Measurements from ENCODE around the gene MMAB.

Gene MMAB

DNA sequence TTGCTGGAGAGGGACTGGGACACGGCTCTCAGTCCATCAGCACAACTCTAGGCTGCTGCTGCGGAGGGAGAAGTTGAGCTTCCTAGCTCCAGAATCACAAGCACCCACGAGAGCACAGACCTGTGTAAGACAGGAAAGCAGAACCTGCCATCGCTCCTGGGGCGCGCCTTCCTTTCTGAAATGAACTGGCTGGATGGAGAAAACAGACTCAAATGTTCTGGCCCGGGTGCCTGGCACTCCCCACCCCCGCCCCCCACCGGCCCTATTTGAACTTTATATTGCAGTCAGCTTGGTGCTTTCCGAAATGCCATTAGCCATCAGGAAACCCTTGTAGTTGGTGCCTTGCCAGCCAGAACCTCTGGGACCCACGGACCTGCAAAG, 24.1 kb upstream of the MMAB start:
- Histone ChIP-seq H3K27me3 (ENCODE audit: control insufficient read depth in 3 of 3, insufficient read depth in 3 of 3, low read depth in 1 of 3, low read length in 3 of 3) (no peaks in the 10 kb centered on the region), H3K4me1 (ENCODE audit: control insufficient read depth in 2 of 2, insufficient read depth in 1 of 2, low read depth in 1 of 2, low read length in 2 of 2) (peaks cover 5 to 10% of the 10 kb centered on the region in 2 donors), H2BK5ac (ENCODE audit: low read length) (no peak overlapping the region), H3K9me3 (replicated peaks in 1 of 2; ENCODE audit: control insufficient read depth in 2 of 2, insufficient read depth in 1 of 2, low read depth in 1 of 2, low read length in 2 of 2) (no peaks in the 10 kb centered on the region), H3K9ac (ENCODE audit: low read depth, low read length, poor library complexity) (no peak overlapping the region), H3K4me3 (ENCODE audit: low read length in 2 of 2) (no peak overlapping the region), H3K4me2 (ENCODE audit: insufficient read depth, low read length, poor library complexity, severe bottlenecking) (no peak overlapping the region), H3K79me1 (ENCODE audit: low read depth, low read length) (no peaks in the 10 kb centered on the region), H3K23ac (ENCODE audit: low read depth, low read length, poor library complexity) (peak overlapping the region; percentile 21), H4K91ac (ENCODE audit: low read depth, low read length, poor library complexity) (no peak overlapping the region), H2BK120ac (ENCODE audit: low read depth, low read length) (no peak overlapping the region), H4K8ac (ENCODE audit: low read depth, low read length) (no peak overlapping the region), H2AK5ac (ENCODE audit: low read depth, low read length) (peak overlapping the region; percentile 89), H3K4ac (ENCODE audit: low read length) (no peak overlapping the region), H2BK15ac (ENCODE audit: low read length) (peak overlapping the region; percentile 31), H3K14ac (ENCODE audit: low read length) (no peak overlapping the region), H3K27ac (replicated peaks; ENCODE audit: low read length) (peak overlapping the region; percentile 6), H2BK12ac (ENCODE audit: low read length) (peak overlapping the region; percentile 61), H3K36me3 (replicated peaks in 1 of 2; ENCODE audit: control insufficient read depth in 2 of 2, insufficient read depth in 2 of 2, low read length in 2 of 2) (peaks cover 28 to 49% of the 10 kb centered on the region in 2 donors), H3K18ac (ENCODE audit: low read length) (peak overlapping the region; percentile 69), H2AFZ (ENCODE audit: low read length) (no peak overlapping the region)
- DNase-seq (ENCODE audit: low spot score): no peak
- no CpG with 5 or more reads among the region's 11 CpGs for WGBS, 2 donors (ENCODE audit: extremely low coverage in 2 of 2, insufficient read length in 2 of 2, insufficient replicate concordance in 1 of 2)

GRCh38 chr12:109596418-109597244, 23.3 kb upstream of the MMAB start:
- H3K4me3 ChIP-seq (ENCODE audit: low read length in 2 of 2): no peak overlapping the region
- peaks cover 5 to 10% of the 10 kb centered on the region in 2 donors for H3K4me1 ChIP-seq (ENCODE audit: control insufficient read depth in 2 of 2, insufficient read depth in 1 of 2, low read depth in 1 of 2, low read length in 2 of 2)
- no peak overlapping the region for H2BK120ac ChIP-seq (ENCODE audit: low read depth, low read length)

DNA sequence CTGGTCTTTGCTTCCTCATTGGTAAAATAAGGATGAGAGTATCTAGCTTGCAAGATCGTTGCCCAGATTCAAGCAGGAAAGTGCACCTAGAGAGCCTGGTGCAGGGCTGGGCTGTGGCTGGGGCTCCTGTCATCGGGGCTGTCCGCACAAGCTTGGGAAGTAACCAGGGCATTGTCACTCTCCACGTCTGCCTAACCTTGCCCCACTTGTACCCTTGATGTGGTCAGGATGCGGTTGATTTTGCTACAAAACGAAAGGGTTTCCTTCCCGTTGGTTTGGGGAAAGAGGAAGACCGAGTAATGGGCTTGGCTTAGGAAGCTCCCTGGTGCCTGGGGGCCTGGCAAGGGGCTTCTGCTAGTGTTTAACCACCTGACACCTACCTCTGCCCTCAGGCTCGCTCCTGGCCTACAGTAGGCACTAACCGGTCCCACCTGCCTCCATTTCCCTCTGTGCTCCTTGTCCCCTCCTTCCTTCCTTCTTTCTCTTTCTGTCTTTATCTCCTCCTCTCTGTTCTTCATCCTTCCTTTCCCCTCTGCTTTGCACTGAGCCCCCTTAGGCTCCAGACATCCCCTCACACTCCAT, 22.1 kb upstream of the MMAB start:
- DNase-seq (ENCODE audit: low spot score): no peak
- Histone ChIP-seq H3K27ac (replicated peaks; ENCODE audit: low read length) (no peak overlapping the region), H2BK12ac (ENCODE audit: low read length) (no peak overlapping the region), H3K79me1 (ENCODE audit: low read depth, low read length) (no peaks in the 10 kb centered on the region), H2AK5ac (ENCODE audit: low read depth, low read length) (no peak overlapping the region), H3K9ac (ENCODE audit: low read depth, low read length, poor library complexity) (no peak overlapping the region), H3K4me2 (ENCODE audit: insufficient read depth, low read length, poor library complexity, severe bottlenecking) (no peak overlapping the region), H3K14ac (ENCODE audit: low read length) (no peak overlapping the region), H4K91ac (ENCODE audit: low read depth, low read length, poor library complexity) (no peak overlapping the region), H3K36me3 (replicated peaks in 1 of 2; ENCODE audit: control insufficient read depth in 2 of 2, insufficient read depth in 2 of 2, low read length in 2 of 2) (peaks cover 42 to 69% of the 10 kb centered on the region in 2 donors), H3K4ac (ENCODE audit: low read length) (no peak overlapping the region), H3K9me3 (replicated peaks in 1 of 2; ENCODE audit: control insufficient read depth in 2 of 2, insufficient read depth in 1 of 2, low read depth in 1 of 2, low read length in 2 of 2) (no peaks in the 10 kb centered on the region), H3K4me1 (ENCODE audit: control insufficient read depth in 2 of 2, insufficient read depth in 1 of 2, low read depth in 1 of 2, low read length in 2 of 2) (peaks cover 5 to 10% of the 10 kb centered on the region in 2 donors), H3K4me3 (ENCODE audit: low read length in 2 of 2) (no peak overlapping the region), H2BK15ac (ENCODE audit: low read length) (no peak overlapping the region), H3K27me3 (ENCODE audit: control insufficient read depth in 3 of 3, insufficient read depth in 3 of 3, low read depth in 1 of 3, low read length in 3 of 3) (no peaks in the 10 kb centered on the region), H3K18ac (ENCODE audit: low read length) (no peak overlapping the region), H2BK120ac (ENCODE audit: low read depth, low read length) (no peak overlapping the region), H4K8ac (ENCODE audit: low read depth, low read length) (no peak overlapping the region), H2BK5ac (ENCODE audit: low read length) (no peak overlapping the region), H3K23ac (ENCODE audit: low read depth, low read length, poor library complexity) (no peak overlapping the region), H2AFZ (ENCODE audit: low read length) (no peak overlapping the region)
- WGBS, 2 donors (ENCODE audit: extremely low coverage in 2 of 2, insufficient read length in 2 of 2, insufficient replicate concordance in 1 of 2): no CpG with 5 or more reads among the region's 10 CpGs

More at GRCh38 chr12:109596418-109597244, 23.3 kb upstream of the MMAB start:
- no peak overlapping the region for H3K4ac ChIP-seq (ENCODE audit: low read length)
- H3K27me3 ChIP-seq (ENCODE audit: control insufficient read depth in 3 of 3, insufficient read depth in 3 of 3, low read depth in 1 of 3, low read length in 3 of 3): no peaks in the 10 kb centered on the region
- no peak overlapping the region for H4K8ac ChIP-seq (ENCODE audit: low read depth, low read length)
- peak overlapping the region; percentile 6 for H3K27ac ChIP-seq (replicated peaks; ENCODE audit: low read length)
- peak overlapping the region; percentile 42 for H2AK5ac ChIP-seq (ENCODE audit: low read depth, low read length)
- no peak overlapping the region for H3K23ac ChIP-seq (ENCODE audit: low read depth, low read length, poor library complexity)
- no peak overlapping the region for H3K14ac ChIP-seq (ENCODE audit: low read length)
- no peak overlapping the region for H3K4me2 ChIP-seq (ENCODE audit: insufficient read depth, low read length, poor library complexity, severe bottlenecking)
- H3K18ac ChIP-seq (ENCODE audit: low read length): no peak overlapping the region
- H4K91ac ChIP-seq (ENCODE audit: low read depth, low read length, poor library complexity): no peak overlapping the region
- no peak for DNase-seq (ENCODE audit: low spot score)
- peak overlapping the region; percentile 66 for H3K9ac ChIP-seq (ENCODE audit: low read depth, low read length, poor library complexity)
- peaks cover 34 to 56% of the 10 kb centered on the region in 2 donors for H3K36me3 ChIP-seq (replicated peaks in 1 of 2; ENCODE audit: control insufficient read depth in 2 of 2, insufficient read depth in 2 of 2, low read length in 2 of 2)
- H2BK15ac ChIP-seq (ENCODE audit: low read length): no peak overlapping the region
- no peak overlapping the region for H2AFZ ChIP-seq (ENCODE audit: low read length)
- no peak overlapping the region for H2BK5ac ChIP-seq (ENCODE audit: low read length)
- no peaks in the 10 kb centered on the region for H3K9me3 ChIP-seq (replicated peaks in 1 of 2; ENCODE audit: control insufficient read depth in 2 of 2, insufficient read depth in 1 of 2, low read depth in 1 of 2, low read length in 2 of 2)
- no peak overlapping the region for H2BK12ac ChIP-seq (ENCODE audit: low read length)
- H3K79me1 ChIP-seq (ENCODE audit: low read depth, low read length): no peaks in the 10 kb centered on the region
- WGBS, 2 donors (ENCODE audit: extremely low coverage in 2 of 2, insufficient read length in 2 of 2, insufficient replicate concordance in 1 of 2): no CpG with 5 or more reads among the region's 24 CpGs

GRCh38 chr12:109594556-109595317, 21.4 kb upstream of the MMAB start:
- DNase-seq (ENCODE audit: low spot score): no peak
- Histone ChIP-seq H2BK120ac (ENCODE audit: low read depth, low read length) (no peak overlapping the region), H2BK5ac (ENCODE audit: low read length) (no peak overlapping the region), H2BK15ac (ENCODE audit: low read length) (no peak overlapping the region), H3K4ac (ENCODE audit: low read length) (no peak overlapping the region), H3K14ac (ENCODE audit: low read length) (no peak overlapping the region), H3K79me1 (ENCODE audit: low read depth, low read length) (no peaks in the 10 kb centered on the region), H2BK12ac (ENCODE audit: low read length) (no peak overlapping the region), H3K27me3 (ENCODE audit: control insufficient read depth in 3 of 3, insufficient read depth in 3 of 3, low read depth in 1 of 3, low read length in 3 of 3) (no peaks in the 10 kb centered on the region), H2AFZ (ENCODE audit: low read length) (no peak overlapping the region), H3K36me3 (replicated peaks in 1 of 2; ENCODE audit: control insufficient read depth in 2 of 2, insufficient read depth in 2 of 2, low read length in 2 of 2) (peaks cover 49 to 75% of the 10 kb centered on the region in 2 donors), H3K4me3 (ENCODE audit: low read length in 2 of 2) (no peak overlapping the region), H4K8ac (ENCODE audit: low read depth, low read length) (no peak overlapping the region), H3K9me3 (replicated peaks in 1 of 2; ENCODE audit: control insufficient read depth in 2 of 2, insufficient read depth in 1 of 2, low read depth in 1 of 2, low read length in 2 of 2) (no peaks in the 10 kb centered on the region), H3K9ac (ENCODE audit: low read depth, low read length, poor library complexity) (no peak overlapping the region), H3K4me1 (ENCODE audit: control insufficient read depth in 2 of 2, insufficient read depth in 1 of 2, low read depth in 1 of 2, low read length in 2 of 2) (peaks cover 5 to 11% of the 10 kb centered on the region in 2 donors), H3K4me2 (ENCODE audit: insufficient read depth, low read length, poor library complexity, severe bottlenecking) (no peak overlapping the region), H4K91ac (ENCODE audit: low read depth, low read length, poor library complexity) (no peak overlapping the region), H3K18ac (ENCODE audit: low read length) (peak overlapping the region; percentile 7), H3K27ac (replicated peaks; ENCODE audit: low read length) (no peak overlapping the region), H2AK5ac (ENCODE audit: low read depth, low read length) (no peak overlapping the region), H3K23ac (ENCODE audit: low read depth, low read length, poor library complexity) (no peak overlapping the region)
- no CpG with 5 or more reads among the region's 15 CpGs for WGBS, 2 donors (ENCODE audit: extremely low coverage in 2 of 2, insufficient read length in 2 of 2, insufficient replicate concordance in 1 of 2)
